Retinal pigment epithelial cell (primary cell): ENCODE results near the gene OR7G1.
"Not testable (repeated sequence)": the region's sequence is repeated elsewhere in the genome, so short reads cannot be mapped to it uniquely, and the experiment has no call there.

Experiments used
- DNase-seq: peaks from one replicate; pipeline ENCODE4 v3.0.0-alpha.2; 2010; ENCODE audit warnings: low read depth
- H3K4me3 ChIP-seq: 2 replicates; pipeline ENCODE4 v1.5.1; 2011; ENCODE audit warnings: mild to moderate bottlenecking, low read length, control low read depth, moderate library complexity
- TF ChIP-seq, protein P1 (sequence below): conservative IDR thresholded peaks from 2 replicates; pipeline ENCODE4 v1.5.1; 2011; ENCODE audit warnings: low read depth, low read length, control low read depth, inconsistent platforms

Gene OR7G1

DNA sequence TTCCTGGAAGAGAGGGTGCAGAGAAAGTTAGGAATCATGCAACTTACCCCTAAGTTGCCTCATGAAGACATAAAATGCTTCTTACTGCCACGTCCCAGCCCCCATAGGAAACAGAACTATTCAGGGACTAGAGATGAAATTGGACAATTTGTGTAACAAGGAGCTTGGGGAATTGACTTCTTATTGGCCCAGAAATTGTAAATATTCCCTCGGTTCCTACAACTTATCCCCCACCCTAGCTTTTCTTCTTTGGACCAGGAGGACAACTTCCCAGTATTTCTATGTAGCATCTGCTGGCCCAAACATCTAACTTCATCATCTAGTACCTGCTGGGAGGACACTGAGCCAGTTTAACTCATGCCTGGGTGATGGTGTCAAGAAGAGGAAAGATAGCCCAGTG, 28.8 kb downstream of the OR7G1 start, which contains the start of gene OR1M1:
Gene OR1M1 (plus strand): TSS at position 301 of the 400 bp plus-strand sequence. CDS start 6,184 bp downstream, outside the sequence.
- DNase-seq: no peak
- TF ChIP-seq, protein P1, sequence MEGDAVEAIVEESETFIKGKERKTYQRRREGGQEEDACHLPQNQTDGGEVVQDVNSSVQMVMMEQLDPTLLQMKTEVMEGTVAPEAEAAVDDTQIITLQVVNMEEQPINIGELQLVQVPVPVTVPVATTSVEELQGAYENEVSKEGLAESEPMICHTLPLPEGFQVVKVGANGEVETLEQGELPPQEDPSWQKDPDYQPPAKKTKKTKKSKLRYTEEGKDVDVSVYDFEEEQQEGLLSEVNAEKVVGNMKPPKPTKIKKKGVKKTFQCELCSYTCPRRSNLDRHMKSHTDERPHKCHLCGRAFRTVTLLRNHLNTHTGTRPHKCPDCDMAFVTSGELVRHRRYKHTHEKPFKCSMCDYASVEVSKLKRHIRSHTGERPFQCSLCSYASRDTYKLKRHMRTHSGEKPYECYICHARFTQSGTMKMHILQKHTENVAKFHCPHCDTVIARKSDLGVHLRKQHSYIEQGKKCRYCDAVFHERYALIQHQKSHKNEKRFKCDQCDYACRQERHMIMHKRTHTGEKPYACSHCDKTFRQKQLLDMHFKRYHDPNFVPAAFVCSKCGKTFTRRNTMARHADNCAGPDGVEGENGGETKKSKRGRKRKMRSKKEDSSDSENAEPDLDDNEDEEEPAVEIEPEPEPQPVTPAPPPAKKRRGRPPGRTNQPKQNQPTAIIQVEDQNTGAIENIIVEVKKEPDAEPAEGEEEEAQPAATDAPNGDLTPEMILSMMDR: no peak
- no peak within 1 kb of the TSS for H3K4me3 ChIP-seq

DNA sequence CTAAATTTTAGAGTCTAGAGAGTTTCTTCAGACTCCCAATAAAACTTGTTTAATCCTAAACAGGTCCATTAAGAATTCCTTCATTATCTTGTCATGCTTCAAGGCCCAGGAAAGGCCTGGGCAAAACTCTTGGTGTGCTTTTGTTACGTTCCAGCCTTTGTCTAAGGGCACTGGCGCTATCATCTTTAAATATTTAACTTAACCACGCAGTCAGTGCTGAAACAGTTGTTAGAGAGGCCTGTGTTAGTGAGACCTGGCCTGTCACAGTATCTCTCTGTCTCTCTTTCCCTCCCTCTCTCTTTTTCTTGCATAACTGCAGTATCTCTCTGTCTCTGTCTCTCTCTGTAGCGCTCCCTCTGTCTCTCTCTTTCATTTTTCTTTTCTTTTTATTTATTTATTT, 36.9 kb downstream of the OR7G1 start:
- TF ChIP-seq, protein P1: no peak
- no peak for DNase-seq

DNA sequence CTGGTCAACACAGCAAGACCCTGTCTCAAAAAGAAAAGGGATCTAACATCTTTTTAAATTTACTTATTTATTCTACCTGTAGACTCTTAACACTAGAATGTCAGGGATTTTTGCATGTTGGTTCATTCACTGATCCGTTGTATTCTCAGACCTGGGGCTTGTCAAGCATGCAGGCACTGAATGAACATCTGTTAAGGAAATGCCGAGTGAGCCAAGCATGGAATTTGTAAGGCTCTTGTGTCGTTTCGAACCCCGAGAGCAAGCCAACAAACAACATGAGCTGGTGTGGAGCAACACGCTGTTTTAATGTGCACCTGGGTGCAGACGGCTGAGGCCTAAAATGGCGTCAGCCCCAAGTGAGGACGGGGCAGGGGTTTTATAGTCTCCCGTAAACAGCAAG, 38.7 kb downstream of the OR7G1 start:
- no peak for DNase-seq
- H3K4me3 ChIP-seq: no peak overlapping the region
- TF ChIP-seq, protein P1: no peak

More for the DNA sequence above, 36.9 kb downstream of the OR7G1 start:
- H3K4me3 ChIP-seq: no peak overlapping the region

DNA sequence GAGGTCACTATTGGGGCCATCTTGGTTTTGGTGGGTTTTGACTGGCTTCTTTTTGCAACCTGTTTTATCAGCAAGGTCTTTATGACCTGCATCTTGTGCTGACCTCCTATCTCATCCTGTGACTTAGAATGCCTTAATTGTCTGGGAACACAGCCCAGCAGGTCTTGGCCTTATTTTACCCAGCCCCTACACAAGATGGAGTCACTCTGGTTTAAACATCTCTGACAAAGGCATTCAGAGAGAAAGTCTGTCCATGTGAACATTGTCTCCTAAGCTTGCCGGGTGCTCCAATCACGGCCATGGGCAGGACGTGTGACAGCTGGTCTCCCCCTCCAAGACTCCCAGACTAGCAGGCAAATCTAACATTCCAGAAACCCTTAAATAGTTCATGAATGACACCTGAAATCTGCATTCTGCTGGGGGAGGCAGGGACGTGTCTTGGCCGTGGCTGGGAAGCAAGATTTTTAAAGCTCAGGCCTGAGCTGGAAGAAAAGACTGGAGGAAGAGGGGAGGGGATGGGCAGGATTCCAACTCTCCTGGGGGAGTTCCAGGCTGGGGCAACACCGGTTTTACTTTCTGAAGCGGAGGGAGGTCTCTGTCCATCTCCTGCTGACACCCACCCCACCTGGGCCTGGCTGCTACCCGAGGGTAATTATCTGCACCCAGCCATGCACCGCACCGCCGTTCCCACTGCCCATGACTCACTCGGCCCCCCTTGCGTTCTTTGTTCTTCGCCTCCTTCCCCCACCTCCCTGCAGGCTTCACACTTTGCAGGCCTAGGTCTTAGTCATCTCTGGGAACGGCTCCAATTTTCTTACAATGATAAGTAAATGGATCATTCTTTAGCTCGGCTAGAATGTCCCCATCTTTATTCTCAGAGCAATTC, 40.3 kb downstream of the OR7G1 start:
- TF ChIP-seq, protein P1: no peak
- H3K4me3 ChIP-seq: peak overlapping the region; percentile 8
- DNase-seq: peak; percentile 97

DNA sequence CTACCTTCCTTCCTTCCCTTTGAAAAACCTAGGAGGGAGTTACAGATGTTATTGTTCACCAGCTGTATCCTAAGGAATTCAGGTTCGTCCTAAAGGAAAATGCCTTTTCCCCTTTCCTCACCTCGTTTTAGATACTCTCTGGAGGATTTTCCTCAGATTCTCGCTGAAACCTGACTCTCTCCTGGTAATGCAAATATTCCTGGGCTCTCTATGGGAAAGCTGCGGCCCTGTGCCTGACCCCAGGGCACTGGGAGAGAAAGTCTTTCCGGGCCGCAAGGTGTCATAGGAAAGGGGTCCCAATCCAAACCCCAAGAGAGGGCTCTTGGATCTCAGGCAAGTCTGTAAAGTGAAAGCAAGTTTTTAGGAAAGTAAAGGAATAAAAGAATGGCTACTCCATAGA, 41.8 kb downstream of the OR7G1 start:
- TF ChIP-seq, protein P1: no peak
- no peak for DNase-seq
- no peak overlapping the region for H3K4me3 ChIP-seq

DNA sequence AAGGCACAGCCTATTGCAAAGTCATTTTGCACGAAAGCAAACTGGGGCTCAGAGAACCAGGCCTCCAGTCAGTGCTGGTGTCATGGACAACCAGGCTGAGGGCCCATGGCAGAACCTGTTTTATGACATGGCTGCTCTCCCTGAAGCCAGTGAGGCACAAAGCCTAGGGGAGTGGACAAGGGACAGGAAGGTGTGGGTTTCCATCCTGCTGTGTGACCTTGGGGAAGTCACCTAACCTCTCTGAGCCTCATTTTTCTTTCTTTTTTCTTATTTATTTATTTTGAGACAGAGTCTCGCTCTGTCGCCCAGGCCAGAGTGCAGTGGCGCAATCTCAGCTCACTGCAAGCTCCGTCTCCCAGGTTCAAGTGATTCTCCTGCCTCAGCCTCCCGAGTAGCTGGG, 43.8 kb downstream of the OR7G1 start:
- not testable (repeated sequence) for DNase-seq, H3K4me3 ChIP-seq

DNA sequence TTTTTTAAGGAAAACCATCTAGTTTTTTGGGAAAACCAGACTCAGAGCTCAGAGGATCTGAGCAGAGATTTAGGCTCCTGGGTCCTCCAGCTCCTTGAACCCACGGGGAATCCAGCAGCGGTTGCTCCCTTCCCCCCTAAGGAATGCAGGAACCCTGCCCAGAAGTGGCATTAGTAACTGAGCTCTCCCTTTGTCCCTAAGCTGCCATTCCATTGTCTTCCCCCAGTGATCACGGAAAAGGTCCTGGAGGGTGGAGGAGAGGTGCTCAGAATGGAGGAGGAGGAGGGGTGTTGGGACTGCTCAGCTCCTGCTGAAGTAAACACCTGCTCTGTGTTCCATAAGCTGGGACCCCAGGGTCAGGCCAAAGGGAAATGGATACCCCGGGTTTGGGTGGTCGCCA, 45.5 kb downstream of the OR7G1 start:
- peak; percentile 29 for DNase-seq
- H3K4me3 ChIP-seq: no peak overlapping the region
- TF ChIP-seq, protein P1: no peak
